Measurements from ENCODE around the gene RUNX3. TPM values are rescaled to one million over a fixed set of nuclear protein-coding genes. Genes with fewer than 3 reads are reported as not detected.

Gene RUNX3
- total and polyA plus RNA-seq, 7 donors = 0.36 to 18.0 (median 1.2) TPM; not detected in 1

GRCh38 chr1:24911651-24912155 lies 18.4 kb downstream of the RUNX3 start:
- Histone ChIP-seq H3K36me3 (no peaks in the 10 kb centered on the region), H3K4me1 (peaks cover 0 to 10% (median 8%) of the 10 kb centered on the region in 4 donors), H3K4me3 (no peak overlapping the region), H3K27ac (no peak overlapping the region), H3K27me3 (no peaks in the 10 kb centered on the region), H3K9me3 (no peaks in the 10 kb centered on the region)
- DNase-seq = no peak
- WGBS, 2 donors = 88 to 89% methylated on average over 20 of the region's 20 CpGs
- TF ChIP-seq EP300 (IDR thresholded peaks at IDR 0.05) (no peak), POLR2AphosphoS5 (IDR thresholded peaks at IDR 0.05) (no peak), CTCF (IDR thresholded peaks at IDR 0.05) (no peak), POLR2A (IDR thresholded peaks at IDR 0.05) (no peak)
- intact Hi-C loops (cut with DNase I) = no loop called here

GRCh38 chr1:24910751-24911650 lies 19.1 kb downstream of the RUNX3 start:
- Histone ChIP-seq H3K9me3 (no peaks in the 10 kb centered on the region), H3K27me3 (no peaks in the 10 kb centered on the region), H3K4me1 (peaks cover 0 to 10% (median 8%) of the 10 kb centered on the region in 4 donors), H3K4me3 (no peak overlapping the region), H3K27ac (no peak overlapping the region), H3K36me3 (no peaks in the 10 kb centered on the region)
- TF ChIP-seq POLR2AphosphoS5 (IDR thresholded peaks at IDR 0.05) (no peak), POLR2A (IDR thresholded peaks at IDR 0.05) (no peak), EP300 (IDR thresholded peaks at IDR 0.05) (no peak), CTCF (IDR thresholded peaks at IDR 0.05) (no peak)
- DNase-seq = no peak
- 67 to 79% methylated on average over 20 of the region's 20 CpGs for WGBS, 2 donors
- intact Hi-C loops (cut with DNase I) = no loop called here

GRCh38 chr1:24910210-24910609 lies 19.9 kb downstream of the RUNX3 start:
- intact Hi-C loops (cut with DNase I) = no loop called here
- H3K4me1 ChIP-seq = peaks cover 0 to 10% (median 8%) of the 10 kb centered on the region in 4 donors
- no peaks in the 10 kb centered on the region for H3K27me3 ChIP-seq
- H3K9me3 ChIP-seq = no peaks in the 10 kb centered on the region
- H3K27ac ChIP-seq = no peak overlapping the region
- no peak overlapping the region for H3K4me3 ChIP-seq
- TF ChIP-seq POLR2AphosphoS5 (IDR thresholded peaks at IDR 0.05) (no peak), POLR2A (IDR thresholded peaks at IDR 0.05) (no peak), EP300 (IDR thresholded peaks at IDR 0.05) (no peak), CTCF (IDR thresholded peaks at IDR 0.05) (no peak)
- DNase-seq = no peak
- 94% methylated on average over 9 of the region's 9 CpGs for WGBS, 2 donors
- H3K36me3 ChIP-seq = no peaks in the 10 kb centered on the region

DNA sequence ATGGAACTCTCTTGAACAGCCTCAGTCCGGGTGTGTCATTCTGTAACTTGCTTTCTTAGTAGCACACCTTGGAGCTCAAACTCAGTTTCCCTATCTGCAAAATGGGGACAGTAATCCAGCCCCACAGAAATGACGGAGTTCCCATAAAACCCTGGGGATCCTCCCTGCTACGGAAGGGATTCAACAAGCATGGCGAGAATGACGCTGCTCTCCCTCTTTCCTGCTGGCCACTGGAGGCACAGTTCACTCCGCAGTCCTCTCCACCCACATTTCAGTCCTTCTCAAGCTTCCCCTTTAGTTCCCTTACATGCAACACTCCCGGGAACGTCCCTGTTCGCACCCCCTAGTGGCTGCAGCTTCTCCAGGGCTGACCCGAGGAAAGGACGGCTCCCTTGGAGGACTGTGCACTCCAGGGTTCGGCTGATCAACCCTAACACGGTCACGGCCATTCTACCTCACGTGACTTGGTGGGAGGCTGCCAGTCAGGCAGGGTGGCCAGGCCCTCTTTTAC lies 20.6 kb downstream of the RUNX3 start:
- TF ChIP-seq POLR2A (IDR thresholded peaks at IDR 0.05) (no peak), CTCF (IDR thresholded peaks at IDR 0.05) (peak in 3 of 4 experiments; percentile 23 to 35 (median 24)), POLR2AphosphoS5 (IDR thresholded peaks at IDR 0.05) (no peak), EP300 (IDR thresholded peaks at IDR 0.05) (no peak)
- no peak overlapping the region for H3K27ac ChIP-seq
- peaks cover 0 to 6% (median 6%) of the 10 kb centered on the region in 4 donors for H3K4me1 ChIP-seq
- WGBS, 2 donors = 16 to 53% methylated on average over 15 of the region's 15 CpGs
- intact Hi-C loops (cut with DNase I) = no loop called here
- no peak for DNase-seq
- H3K4me3 ChIP-seq = no peak overlapping the region
- no peaks in the 10 kb centered on the region for H3K9me3 ChIP-seq
- no peaks in the 10 kb centered on the region for H3K36me3 ChIP-seq
- no peaks in the 10 kb centered on the region for H3K27me3 ChIP-seq

Data from sigmoid colon (tissue), 7 donors.